HG03025 (cell line): ENCODE results near the gene IRAG1.

ENCODE experiments used
- ATAC-seq: cut with Tn5 transposase; IDR thresholded peaks from one replicate; pipeline ENCODE4 v1.9.1; 2021; ENCODE audit warnings: mild to moderate bottlenecking, moderate library complexity; ENCODE audit not compliant: unreplicated experiment, low FRiP score

The IRAG1 gene

DNA sequence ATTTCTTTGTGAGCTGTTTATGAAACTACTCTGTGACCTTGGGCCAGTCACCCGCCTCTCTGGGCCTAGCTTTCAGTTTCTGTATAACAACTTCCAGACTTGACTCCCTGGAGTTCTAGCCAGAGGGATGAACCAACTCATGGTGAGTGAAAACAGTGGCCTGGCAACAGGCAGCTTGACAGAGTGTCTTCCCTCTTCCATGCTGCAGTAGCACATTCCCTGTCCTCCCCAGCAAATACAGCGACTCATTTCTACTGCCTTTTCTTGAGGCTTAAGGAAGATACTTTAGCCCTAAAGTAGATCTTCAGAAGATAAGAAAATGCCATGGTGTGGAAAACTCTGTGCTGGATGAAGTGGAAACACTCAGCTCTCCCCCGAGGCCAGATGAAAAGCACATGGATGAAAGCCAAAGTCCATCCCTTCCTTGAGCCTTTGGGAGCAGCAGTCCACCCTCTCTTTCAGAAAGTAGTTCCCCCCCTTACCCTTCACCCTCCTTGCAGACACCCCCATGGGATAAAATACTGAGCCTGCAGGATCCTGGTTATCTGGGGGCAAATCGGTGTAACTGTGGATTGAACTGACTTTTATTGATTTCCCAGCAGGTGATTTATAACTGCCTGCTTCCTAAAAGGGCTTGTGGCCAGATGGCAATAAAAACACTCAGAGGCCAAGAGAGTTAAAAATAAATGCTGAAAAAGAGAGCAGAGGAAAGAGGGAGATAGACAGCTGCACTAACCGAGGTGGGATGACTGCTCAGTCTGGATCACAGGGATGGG, 24.1 kb downstream of the IRAG1 start:
- ATAC-seq: no peak

DNA sequence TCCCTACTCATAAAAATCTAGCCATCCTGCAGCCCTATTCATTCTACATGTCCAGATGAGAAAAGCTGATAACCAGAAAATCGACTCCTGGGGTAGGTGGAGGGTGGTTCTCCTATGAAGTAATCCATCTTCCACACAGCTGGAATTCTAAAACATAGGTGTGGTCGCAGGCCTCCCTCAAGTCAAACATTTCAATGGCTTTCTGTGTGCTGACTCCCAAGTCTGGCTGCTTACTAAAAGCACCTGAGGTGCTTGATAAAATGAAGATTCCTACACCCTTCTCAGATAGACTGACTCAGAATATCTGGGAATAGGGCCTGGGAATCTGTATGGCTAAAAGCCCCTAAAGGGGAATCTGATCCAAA, 26.1 kb downstream of the IRAG1 start:
- ATAC-seq: no peak

DNA sequence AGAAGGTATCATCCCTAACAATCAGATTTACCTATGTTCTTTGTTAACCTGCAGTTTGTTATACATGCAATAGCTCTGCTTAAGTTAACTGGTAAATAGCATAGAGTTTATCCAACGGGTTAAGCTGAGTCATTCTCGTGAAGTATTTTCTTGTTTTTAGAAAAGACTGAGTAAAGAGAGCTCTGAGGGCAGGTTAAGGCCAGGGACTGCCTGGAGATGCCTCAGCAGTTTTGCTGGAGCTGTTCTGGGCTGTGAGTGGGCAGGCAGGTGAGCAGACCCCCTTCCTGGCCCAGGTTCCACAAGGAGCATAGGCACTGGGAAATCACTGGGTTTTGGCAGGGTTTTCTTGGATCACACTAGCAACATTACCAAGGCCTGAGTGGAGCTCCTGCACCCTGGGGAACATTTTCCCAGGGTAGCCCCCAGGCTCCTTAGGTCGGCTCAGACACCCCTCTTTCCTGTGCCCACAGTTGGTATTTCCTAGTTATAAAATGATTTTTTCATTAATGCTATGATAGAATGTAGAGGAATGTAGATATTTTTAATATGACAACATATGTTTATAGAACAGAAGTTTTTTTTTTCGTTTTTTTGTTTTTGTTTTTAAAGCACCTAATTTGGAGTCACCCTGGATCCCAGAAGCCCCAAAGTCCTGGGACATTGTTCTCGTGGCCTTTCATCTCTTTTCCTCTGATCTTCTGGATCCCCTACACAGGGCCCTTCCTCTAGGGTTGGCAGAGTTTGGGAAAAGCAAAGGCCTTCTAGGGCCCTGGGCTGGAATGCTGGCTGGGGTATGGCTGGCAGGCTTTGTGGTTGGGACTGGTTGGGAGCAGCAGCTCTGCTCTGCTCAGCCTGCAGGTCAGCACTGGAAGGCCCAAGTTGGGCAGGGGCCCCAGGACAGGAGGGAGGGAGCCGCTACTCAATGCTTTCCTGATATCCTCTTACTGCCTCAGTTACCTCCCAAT, 26.7 kb downstream of the IRAG1 start:
- ATAC-seq: no peak

DNA sequence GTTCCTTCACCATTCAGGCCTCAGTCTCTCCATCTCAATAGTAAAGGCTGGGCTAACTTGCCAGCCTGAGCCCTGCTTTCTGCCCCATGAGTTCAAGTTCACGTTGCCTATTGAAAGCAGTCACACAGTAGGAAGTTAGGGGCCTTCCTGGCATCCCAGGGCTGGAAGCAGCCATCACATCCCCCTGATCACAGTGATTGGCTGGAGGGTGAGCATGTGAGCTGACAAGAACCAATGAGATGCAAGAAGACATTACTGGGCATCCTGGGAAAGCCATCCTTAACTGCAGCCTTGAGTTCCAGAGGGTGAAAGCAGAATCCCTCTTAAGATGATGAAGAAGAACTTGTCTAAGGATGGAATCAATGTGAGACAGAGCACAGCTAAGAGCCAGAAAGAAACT, 29.1 kb downstream of the IRAG1 start:
- no peak for ATAC-seq

DNA sequence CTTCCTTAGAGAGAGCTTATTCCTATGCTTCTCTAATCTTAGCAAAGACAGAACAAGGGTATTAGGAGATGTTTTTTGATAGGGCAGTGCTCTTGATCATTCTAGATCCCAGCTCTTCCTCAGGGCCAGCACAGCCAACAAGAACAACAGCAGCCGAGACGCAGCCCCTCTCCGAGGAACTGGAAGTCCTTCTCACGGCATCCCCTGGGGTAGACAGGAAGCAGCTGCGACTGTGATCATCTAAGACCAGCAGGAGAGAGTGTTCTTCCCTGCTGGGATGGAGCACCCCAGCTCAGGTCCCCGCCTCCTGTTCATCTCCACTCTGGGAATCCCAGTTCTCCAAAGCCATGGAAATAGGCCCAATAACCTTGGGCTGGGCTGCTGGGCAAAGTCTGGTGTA, 29.6 kb downstream of the IRAG1 start:
- ATAC-seq: no peak

DNA sequence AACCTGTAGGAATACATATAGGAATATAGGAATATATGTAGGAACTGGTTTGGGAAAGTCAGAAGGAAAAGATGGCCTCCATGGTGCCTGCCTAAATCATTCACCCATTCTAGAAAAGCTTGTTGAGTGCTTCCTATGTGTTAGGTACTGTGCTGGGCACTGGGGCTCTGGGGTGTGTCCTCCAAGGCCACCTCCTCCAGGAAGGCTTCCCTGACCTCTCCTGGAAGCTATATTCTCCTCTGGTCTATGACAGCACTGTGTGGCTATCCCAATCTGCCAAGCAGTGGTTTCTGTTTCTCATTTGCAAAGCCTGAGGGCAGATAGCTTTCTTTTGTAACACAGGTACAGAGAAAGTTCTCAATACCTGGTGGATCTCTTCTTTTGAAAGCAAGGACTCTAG, 30.2 kb downstream of the IRAG1 start:
- ATAC-seq: no peak

DNA sequence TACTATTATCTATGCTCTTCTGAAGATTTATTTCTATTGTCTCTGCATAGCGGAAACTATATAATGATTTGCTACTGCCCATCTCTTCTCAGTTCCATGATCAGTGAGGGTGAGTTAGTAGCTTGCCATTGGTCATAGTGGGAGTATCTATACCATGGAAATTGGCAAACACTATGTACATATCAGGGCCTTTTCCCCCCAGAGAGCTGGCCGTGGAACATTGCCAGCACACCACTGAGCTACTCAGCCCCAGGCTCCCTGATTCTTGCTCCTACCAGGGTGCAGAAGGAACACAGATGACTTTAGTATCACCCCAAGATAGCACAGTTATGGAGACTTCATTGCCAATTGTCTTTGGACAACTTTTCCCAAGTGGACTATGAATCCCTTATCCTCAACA, 33.2 kb downstream of the IRAG1 start:
- no peak for ATAC-seq

DNA sequence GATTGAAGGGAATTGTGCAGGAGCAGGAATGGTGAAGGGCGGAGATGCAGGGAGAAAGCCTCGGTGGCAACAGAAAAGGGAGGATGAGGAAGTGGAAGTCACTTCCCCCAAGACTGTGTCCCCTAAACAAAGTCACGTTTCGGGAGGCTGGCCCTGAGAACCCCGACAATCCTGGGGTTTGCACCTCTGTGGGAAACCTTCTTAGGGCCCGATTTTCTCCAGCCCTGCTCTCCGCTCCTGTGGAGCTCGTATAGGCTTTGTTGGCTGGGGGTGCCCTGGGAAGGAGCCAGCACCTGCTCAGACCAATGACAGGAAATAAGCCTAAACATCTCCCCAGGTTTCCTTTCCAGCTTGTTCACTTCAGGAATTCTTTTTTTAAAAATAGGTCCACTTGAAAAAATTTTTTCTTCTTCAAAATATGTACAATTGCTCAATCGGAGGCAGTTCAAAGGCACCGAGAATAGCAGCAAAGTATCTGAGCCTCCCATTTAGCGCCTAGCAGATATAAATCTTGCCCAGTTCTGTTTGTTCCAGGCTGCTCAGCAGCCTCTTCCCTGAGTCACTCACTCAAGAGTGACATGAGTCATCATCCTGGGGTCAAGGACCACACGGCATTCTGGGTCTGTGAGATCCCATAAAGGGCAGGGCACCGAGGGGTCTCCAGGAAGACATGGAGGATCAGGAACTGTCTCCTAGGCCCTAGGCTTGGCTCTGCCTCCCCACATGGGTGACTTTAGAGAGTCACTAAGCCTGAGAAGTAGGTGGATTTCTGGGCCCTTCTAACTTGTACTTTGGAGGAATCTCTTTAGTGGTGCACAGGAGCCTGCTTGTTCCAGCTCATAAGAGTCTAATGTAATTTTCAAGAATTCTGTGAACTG, 34.0 kb downstream of the IRAG1 start:
- ATAC-seq: no peak

DNA sequence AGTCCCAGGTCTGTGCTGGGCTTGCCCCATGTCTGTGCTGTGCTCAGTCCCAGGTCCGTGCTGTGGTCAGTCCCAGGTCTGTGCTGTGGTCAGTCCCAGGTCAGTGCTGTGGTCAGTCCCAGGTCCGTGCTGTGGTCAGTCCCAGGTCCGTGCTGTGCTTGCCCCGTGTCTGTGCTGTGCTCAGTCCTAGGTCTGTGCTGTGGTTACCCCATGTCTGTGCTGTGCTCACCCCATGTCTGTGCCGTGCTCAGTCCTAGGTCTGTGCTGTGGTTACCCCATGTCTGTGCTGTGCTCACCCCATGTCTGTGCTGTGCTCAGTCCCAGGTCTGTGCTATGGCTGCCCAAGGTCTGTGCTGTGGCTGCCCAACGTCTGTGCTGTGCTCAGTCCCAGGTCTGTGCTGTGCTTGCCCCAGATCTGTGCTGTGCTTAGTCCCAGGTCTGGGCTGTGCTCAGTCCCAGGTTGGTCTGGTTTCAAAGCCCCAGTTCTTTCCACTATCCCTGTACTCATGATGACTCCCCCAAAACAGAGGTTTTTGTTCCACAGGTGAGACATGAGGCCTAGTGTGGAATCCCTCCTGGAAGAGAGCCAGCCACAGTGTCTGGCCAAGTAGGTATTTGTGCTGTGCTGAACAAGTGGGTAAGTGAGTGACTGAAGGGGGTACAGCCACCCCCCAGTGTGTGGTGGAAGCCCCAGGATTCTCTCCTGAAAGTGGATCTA, 34.8 kb downstream of the IRAG1 start:
- no peak for ATAC-seq

DNA sequence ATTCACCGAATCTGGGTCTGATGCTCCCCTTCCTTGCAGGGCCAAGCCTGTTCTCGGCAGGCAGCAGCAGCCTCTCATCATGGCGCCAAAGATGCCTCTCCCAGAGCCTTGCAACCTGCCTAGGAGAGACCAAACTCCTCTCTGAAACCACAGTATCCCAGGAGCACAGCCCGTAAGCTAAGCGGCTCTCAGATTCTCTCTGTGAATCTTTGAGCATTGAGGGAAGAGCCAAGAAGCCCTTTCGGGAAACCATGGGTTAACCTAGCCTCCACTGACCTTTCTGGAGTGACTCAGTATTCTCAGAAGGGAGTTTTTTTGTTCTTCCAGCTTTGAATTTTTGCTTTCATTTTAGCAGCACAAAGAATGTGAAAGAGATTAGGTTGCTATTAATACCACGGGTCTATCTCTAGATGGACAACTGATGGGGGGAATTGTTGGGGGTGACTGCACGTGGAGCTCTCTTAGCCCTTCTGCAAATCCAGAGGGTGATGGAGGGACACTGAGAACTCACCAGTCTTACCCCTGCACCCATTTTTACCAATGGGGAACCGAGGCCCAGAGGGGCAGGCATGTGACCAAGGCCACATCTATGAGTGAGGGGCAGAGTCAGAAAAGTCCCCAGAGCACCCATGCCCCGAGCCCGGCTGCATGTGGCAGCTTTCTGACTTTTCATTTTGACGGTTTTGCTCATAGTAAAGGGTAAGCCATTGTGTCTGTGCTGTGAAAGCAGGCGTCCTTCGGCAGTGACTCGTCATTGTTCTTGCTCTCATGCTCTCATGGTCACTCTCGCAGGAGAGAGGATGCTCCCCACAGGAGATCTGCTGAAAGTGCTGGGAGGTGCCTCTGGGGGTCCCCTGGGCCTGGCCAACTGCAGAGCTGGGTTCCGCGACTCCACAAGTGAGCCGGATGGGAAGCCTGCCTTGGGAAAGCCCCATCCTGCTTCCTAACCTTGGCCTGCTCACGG, 36.0 kb downstream of the IRAG1 start:
- ATAC-seq: no peak

DNA sequence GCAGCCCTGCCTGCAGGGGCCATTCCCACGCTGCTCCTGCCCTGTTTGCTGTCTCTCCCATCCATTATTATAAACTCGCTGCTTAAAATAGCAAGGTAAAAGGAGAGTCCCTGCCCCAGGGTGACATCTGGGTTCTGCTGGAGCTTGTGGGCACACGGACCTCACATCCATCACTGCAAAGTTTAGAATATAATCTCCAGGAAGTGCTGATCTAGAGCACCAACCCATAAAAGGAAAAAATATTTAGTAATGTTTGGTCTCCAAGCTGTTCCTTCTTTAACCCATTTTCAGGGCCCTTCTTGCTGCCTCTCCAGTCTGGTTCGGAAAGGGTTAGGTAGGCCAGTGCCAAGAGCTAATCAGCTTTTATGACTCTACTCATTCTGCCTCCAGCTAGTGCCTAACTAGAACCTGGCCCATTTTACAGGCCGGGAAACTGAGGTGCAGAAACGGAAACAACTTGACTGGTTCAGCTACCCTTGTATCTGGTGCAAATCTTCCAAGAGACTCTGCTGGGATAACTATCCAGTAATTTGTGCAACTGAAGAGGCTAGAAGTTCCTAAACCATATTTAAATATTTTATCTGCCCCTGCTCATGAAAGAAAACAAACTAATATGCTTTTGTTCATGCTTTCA, 37.5 kb downstream of the IRAG1 start:
- no peak for ATAC-seq

DNA sequence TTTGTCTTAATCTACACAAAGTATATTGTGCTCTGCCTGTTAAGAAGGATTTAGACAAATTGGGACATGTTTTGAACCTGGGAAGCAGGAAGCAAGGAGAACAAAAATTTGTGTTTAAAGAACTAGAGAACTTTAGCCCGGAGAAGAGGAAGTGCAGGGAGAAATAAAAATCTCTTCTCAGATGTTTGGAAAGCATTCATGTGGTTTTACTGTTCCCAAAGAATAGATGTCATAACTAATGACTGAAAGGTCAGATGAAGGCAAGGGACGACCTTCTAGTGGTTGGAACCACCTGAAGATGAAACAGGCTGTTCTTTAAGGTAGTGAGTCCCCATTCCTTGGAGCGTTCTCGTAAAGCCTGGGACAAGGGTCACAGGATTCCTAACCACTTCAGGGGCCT, 38.3 kb downstream of the IRAG1 start:
- ATAC-seq: no peak

DNA sequence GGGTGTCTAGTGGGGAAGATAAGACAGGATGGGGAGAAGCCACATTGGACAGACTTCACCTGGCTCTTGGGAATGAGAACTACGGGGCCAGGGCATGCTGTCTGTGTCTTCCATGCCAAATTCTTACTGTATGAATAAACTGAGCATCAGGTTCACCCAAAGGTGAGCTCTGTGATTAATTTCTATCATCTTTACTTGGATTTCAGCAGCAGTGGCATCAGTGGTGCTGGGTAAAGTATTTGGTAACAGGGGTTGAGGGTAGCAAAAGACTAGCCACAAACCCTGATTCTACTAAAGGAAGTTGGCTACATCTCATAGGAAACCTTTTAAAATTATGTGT, 38.8 kb downstream of the IRAG1 start:
- ATAC-seq: no peak

DNA sequence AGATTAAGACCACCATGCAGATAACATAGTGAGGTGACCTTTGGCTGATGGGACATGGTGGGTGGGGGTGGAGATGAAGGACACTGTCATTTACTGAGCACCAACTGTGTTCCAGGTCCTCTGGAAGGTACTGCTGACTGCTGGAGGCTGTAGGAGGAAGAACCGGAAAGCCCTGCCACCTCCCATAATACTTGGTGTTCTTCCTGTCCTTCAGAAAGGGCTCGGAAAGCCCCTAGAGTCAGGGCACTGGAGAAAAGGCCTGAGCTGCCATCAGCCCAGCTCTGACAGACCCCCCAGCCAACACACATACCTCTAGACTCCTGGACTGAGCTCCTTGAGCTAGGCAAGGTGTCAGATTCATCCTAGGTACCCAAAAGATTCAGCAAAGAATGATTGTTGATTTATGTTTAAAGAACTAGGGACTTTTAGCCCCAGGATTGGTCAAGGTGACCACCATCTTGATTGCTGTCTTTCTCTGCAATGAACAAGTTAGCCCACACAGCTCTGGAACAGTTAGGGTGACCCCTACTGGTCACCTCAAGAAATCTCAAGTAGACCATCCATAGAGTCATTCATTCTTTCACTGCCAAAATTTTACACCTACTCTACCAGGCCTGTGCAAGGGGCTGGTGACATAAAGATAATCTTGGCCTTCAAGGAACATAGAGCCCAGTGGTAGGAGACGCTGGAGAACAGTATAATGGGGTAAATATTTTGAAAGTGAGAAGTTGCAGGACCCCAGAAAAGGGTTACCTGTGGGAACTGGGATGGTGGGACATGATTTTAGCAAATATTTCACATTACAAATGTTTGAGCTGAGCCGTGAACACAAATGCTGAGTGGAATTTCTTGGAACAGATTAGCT, 39.4 kb downstream of the IRAG1 start:
- ATAC-seq: peak; percentile 44

DNA sequence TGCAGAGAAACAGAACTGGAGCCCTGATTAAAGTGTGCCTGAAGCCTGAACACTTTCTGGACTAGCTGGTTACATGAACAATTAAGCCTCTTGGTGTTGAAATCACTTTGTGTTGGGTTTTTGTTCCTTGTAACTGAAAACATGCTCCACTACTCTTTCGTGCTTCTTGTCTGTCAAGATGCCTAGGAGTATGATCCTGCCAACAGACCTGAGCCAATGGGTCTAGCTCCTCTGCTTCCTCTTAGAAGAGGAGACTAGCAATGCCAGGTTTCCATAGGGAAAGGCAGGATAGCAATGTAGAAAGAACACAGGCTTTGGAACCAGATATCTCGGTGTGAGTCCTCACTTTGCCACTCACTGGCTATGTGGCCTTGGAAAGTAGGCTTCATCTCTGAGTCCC, 40.3 kb downstream of the IRAG1 start:
- ATAC-seq: no peak

DNA sequence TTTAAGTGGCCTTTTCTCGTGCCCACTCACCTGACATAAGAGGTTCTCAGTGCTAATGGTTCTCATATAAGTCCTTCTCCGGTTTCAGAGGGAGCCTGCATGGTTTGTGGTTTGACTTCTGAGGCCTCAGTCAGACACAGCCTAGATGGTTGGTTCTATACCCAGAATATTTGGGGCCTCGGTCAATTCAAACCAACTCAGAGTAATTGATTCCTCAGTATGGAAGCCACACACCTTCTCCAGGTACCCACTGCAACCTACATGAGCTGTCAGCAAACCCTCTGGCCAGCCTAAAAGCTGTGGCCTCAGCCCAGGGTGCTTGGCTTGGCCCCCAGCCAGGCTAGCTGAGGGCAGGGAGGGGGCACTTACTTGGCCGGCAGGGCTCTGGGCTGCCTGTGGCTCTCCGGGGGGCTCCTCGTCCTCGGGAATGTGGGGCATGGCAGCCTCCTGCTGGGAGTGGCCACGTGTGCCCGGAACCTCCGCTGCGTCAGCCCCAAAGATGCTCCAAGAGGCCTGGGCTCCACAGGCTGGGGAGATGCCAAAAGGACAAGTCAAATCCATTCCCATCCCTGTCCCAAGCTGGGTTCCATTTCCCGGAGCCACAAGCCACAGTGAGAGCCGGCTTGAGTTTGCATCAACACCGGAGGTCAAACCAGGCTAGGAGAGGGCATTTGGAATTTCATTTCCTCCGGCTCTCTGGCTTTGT, 41.7 kb downstream of the IRAG1 start:
- no peak for ATAC-seq

DNA sequence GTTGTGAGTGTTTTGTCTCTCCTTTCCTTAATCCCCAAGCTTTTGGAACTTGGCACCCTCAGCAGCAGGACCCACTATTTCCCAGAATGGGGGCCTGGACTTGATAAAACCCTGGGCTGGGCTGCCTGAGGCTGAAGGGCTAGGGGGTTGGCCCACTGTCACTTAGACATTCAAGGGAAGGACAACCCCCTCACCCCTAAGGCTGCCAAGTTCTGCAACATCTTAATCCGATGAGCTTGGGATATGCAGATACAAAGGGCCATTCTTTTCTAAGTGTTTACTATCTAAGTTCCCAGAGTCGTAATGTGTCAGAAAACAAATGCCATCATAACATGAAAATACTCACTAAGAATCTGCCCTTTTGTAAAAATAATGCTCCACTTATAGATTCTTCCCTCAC, 42.9 kb downstream of the IRAG1 start:
- ATAC-seq: no peak
